HG03159 (cell line): Measurements from ENCODE around the gene ULK4.
"Not testable (repeated sequence)": the region's sequence is repeated elsewhere in the genome, so short reads cannot be mapped to it uniquely, and the experiment has no call there.

ENCODE experiments used
- ATAC-seq: cut with Tn5 transposase; IDR thresholded peaks from one replicate; pipeline ENCODE4 v1.9.1; 2021; ENCODE audit warnings: mild to moderate bottlenecking, moderate library complexity; ENCODE audit not compliant: unreplicated experiment

ULK4 gene

DNA sequence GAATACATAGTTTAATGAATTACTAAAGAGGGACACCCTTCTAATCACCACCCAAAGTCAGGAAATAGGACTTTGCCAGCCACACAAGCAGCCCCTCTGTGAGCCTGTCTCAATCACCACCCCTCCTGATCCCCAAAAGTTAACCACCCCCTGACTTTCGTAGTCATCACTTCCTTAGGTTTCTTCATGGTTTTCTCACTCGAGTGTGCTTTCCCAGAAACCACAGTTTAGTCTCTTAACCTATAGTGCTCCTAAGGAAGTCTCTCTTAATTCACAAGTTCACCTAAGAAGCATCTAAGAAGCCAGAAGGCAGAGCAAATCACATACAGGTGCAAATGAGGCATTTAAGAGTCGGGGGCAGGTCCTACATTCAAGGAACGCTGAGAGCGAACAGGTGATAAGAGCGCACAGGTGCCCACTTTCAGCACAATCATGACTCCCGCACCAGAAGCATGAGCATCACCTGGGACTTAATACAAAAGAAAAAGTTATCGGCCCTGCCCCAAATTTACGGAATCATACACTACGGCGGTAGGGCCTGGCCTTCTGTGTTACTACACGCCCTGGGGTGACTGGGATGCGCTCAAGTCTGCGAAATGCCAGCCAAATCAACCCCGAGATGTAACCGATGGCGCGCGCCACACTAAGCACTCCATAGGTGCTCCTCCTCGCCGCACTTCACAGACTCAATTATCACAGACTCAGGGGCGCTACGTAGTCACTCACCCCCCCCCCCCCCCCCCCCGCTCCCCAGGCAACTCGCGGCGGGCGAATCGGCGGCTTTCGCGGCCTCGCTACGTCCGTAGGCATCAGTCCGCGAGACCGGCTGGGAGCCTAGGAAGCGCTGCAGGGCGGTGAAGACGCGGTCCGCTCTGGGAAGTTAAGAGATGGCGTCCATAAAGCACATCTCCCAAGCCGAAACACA is 815 bp downstream of the ULK4 start:
- ATAC-seq = peak; percentile 20

DNA sequence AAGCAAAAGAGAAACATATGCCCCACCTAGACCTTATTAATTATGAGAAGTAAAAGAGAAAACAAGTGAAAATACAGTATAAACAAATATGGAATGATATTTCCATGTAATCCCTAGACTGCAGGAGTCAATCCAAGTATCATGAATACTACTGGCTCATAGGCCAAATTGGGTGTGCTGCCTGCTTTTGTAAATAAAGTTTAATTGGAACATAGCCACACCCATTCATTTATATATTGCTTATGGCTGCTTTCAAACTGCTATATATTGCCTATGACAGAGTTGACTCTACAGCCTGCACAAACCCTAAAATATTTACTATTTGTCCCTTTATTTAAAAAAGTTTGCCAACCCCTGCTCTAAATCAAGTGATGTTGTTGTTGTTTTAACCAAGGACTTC is 5.3 kb downstream of the ULK4 start:
- no peak for ATAC-seq

DNA sequence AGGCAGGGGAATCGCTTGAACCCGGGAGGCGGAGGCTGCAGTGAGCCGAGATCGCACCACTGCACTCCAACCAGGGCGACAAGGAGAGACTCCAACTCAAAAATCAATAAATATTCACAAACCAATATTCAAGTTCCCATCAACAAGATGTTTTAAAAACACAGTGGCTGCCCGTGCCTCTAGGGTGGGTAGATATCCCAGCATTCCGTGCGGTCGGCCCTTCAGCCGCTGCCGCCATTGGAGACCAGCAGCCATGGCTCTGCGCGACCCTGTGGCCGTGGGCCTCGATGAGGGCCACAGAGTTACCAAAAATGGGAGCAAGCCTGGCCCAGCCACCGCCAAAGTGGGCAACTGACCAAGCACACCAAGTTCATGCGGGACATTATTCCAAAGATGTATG is 6.7 kb downstream of the ULK4 start:
- ATAC-seq = no peak

DNA sequence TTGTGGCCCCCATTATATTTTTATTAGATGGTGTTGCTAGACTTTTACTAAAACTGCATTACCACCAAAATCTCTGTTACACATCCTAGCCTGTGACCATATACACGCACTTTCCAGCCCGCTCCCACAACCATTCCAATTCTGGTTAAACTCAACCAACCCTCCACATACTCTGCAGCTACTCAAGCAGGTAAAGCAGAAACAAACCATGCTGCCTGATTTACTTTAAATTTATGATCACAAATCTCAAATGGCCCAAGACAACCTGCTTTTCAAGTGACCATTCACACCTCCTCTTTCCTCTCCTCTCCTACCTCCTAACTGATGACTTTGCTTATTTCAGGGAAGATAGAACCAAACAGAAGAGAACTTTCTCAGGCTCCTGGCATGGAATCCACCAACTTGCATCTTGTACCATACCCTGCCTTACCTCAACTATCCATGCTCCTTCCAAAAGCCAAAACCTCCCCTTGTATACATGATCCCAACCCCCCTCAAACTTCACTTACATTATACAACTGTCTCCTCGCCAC is 18.5 kb downstream of the ULK4 start:
- ATAC-seq = no peak

DNA sequence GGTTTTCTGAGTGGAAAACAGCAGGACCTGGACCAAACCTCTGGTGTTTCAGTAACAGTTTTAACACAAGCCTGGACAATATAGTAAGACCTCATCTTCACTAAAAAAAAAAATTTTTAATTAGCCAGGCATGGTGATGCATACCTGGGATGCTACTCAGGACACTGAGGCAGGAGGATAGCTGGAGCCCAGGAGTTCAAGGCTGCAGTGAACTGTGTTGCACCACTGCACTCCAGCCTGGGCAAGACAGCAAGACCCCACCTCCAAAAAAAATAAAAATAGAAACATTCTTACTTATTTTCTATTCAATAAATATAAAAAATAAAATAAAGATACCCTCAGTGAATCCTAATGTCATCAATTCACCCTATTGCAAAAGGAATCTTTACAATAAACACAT is 21.5 kb downstream of the ULK4 start:
- ATAC-seq = no peak

DNA sequence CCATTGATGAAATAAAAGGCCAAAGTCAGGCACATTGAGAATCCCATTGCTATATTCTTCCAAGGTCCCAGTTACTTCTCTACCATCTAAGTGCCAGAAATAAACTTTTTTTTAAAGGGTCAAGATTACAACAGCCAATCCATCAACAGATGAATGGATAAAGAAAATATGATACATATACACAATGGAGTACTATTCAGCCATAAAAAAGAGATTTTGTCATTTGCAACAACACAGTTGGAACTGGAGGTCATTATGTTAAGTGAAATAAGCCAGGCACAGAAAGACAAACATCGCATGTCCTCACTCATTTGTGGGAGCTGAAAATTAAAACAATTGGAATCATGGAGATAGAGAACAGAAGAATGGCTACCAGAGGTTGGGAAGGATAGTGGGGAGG is 25.5 kb downstream of the ULK4 start:
- ATAC-seq = no peak

DNA sequence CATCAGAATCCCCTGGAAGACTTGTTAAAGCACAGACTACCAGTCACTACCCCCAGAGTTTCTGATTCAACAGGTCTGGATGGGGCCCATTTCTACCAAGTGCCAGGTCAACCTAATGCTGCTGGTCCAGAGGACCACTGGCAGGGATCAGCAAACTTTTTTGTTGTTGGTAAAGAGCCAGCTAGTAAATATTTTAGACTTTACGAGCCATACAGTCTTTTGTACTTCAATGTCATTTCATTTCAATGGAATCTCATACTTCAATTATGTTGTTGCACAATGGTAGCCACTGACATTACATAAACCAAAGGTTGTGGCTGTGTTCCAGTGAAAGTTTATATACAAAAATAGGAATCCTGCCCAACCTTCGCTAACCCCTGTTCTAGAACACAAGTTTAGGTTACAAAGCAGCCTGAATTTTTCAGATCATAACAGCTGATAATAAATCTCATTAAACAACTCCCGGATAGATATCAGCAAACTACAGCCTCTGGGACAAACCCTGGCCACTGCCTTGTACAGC is 28.7 kb downstream of the ULK4 start:
- ATAC-seq = no peak

DNA sequence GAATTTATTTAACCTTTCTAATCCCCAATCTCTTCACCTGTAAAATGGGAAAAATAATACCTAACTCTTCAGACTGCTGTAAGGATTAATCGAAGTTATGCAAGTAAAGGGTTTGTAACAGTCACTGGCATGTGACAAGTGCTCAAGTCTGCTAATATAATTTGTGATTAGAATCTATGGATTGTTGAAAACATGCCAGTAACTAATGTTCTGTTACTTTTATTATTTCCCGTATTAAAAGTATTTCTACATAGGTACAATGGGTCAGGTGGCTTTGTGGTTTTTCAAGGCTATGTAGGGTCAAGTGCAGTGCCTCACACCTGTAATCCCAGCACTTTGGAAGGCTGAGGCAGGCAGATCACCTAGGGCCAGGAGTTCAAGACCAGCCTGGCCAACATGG is 29.4 kb downstream of the ULK4 start:
- no peak for ATAC-seq

DNA sequence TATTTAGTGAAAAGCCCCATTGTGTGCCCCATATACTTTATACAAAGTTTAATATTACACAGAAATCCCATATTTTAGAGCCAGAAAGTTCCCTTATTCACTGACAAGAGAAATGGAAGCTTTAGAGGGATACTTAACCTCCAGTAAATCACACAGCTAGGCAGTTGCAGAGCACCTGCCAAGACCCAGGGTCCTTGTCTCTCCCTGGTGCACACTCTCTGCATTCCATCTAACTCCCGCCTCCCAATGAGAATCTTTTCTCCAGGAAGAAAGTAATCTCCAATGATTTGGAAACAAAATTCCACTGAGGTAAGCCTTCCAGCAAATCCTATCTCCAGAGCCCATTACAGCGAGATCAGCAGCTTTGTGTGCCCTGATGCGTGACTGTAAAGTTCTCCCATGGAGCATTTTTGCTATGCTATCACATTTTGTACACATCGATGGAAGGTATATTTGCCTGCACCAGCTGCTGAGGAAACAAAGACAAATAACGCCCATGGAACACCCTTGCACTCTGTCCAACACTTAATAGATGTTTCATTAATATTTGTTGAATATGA is 41.4 kb downstream of the ULK4 start:
- ATAC-seq = no peak

DNA sequence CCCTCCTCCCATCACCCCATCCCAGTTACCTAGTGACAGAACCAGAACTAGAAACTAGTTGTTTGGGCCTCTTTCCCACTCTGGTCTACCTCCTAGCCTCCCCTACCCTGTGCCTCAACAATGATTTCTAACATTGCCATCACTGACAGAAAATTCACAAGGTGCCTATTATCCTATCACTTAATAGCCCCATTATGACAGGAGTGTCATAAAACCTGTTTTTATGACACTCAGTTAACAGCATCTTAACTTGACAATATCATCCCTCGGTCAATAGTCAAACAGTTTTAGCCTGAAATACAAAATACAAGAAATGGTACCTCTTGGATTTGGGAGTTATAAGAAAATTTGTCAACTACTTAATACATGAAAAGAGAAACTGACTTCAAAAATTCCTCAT is 46.5 kb downstream of the ULK4 start:
- no peak for ATAC-seq

DNA sequence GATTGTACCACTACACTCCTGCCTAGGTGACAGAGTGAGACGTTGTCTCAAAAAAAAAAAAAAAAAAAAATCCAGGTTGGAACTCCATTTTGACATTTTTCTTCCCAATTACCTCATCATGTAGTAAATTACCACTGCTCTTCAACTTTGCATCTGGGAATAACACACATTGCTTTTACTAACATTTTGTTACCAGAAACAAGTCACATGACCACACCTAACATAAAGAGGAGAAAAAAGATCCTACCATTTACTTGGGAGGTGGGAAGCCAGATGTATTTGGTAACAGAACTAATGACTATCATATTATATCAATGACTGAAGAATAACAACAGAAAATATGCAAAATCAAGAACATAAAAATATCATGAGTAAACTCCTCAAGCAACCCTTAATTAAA is 49.6 kb downstream of the ULK4 start:
- ATAC-seq = no peak

DNA sequence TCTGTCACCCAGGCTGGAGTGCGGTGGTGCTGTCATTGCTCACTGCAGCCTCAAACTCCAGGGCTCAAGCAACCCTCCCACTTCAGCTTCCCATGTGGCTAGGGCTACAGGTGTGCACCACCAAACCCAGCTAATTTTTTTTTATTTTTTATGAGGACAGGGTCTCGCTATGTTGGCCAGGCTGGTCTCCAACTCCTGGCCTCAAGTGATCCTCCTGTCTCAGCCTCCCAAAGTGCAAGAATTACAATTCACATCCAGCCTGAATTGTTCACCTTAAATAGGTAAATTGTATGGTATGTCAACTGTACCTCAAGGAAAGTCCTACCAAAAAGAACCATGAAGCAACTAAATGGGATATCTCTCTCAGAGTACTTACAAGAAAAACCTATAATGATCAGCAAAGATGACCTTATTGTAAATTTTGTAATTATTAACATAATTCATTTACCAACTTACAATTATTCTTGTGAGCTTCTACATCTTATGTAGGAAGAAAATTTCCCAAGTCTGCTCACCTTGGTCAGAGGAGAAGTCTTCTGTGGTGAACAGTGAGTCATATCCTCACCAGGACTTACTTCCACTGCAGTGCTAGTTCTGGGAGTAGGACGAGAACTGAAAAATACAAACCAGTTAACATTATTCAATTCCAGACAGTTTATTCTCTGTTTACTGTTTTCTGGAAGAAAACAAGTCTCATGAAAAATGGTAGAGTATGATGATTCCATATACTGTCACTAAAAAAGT is 54.4 kb downstream of the ULK4 start:
- ATAC-seq = no peak

DNA sequence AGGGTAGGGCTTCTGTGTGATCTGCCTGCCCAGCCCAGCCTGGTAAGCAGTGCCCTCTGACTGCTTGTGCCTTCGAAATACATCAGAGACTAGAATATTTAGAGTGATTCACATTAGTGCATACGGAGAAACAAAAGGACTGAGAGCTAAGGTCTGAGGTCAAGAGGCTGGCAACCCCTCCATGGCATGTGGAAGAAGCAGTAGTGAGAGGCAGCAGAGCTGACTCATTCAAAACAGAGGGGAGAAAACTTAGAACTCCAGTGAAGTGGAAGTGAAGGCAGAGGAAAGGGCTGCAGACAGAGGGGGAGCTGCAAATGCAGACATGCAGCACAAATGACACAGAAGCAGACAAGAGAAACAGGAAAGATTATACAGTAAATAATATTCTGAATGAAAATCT is 61.6 kb downstream of the ULK4 start:
- ATAC-seq = no peak

DNA sequence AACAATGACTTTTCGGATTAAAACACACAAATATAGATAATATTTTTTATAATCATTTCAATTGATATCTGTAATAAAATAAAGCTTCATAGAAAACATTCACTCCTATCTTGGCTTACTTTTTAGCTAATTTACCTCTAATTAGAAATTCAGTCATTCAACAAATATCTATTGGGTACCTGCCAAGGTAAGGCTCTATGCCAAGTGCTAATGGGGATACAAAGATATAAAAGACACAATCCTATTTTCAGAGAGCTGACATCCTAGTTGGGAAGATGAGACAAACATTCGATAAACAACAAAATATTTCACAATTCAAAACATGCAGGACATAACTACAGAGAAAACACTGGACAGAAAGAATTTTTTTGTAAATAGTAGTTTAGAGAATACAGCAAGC is 63.3 kb downstream of the ULK4 start:
- ATAC-seq = no peak

DNA sequence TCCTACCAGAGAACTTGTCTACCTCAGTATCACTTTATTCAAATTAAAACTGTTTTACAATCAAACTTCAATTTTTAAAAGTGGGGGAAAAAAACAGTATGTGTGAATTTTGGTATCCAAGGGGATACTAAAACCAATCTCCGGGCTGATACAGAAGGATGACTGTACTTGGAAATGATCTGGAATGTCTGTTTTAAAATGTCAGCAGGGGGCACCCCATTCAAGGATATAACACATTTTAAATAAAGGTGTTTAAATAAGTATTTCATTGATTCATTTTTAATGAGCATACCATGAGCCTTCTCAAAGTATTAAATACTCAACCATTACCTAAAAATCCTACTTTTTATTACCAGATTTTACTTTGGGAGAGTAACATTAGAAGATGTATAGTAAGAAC is 67.9 kb downstream of the ULK4 start:
- ATAC-seq = no peak

DNA sequence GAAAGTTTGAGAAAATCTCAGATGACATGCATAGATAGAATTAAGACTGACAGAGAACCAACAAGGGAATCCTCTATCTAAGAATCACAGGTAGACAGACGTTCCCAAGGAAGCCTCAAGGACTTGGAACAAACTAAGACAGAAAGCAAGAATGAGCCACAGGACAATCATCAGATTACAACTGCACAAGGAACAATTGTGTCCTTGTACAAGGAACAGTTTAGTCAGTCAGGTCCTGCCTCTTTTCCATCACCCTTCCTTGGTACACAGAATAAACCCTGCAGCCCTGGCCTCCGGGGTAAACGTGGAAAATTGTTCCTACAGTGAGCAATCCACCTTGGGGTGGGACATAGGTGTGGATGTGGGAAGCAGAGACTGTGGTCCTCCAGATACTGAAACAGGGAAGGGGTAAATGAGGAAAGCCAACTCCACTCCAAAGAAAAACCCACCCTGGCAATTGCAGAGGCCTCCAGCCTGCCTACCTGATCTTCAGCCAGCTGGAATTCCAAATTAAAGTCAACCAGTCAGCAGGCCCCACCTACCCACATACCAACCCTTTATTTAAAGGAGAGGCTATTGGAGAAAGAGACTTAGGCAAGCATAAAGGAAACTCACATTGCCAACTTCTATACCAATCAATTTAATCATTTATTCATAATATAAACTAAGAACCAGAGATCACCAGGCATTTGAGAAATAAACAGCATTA is 73.4 kb downstream of the ULK4 start:
- ATAC-seq = no peak

DNA sequence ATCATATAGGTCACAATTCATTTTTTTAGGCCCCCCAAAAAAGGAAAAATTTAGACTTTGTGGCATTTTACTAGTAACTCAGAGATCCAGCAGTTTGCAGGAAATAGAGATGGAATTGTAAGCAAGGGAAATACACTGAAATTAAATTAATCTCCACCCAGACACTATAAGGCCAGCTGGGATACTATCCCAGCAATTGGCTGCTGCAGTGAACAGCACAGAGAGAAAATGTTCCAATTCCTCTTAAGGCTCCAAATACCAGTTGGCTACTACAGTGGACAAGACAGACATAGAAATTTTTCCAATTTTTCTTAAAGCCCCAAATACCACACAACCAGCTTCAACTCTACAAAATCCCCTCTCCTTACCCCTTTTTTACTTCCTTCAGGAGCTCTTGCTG is 78.9 kb downstream of the ULK4 start:
- no peak for ATAC-seq

DNA sequence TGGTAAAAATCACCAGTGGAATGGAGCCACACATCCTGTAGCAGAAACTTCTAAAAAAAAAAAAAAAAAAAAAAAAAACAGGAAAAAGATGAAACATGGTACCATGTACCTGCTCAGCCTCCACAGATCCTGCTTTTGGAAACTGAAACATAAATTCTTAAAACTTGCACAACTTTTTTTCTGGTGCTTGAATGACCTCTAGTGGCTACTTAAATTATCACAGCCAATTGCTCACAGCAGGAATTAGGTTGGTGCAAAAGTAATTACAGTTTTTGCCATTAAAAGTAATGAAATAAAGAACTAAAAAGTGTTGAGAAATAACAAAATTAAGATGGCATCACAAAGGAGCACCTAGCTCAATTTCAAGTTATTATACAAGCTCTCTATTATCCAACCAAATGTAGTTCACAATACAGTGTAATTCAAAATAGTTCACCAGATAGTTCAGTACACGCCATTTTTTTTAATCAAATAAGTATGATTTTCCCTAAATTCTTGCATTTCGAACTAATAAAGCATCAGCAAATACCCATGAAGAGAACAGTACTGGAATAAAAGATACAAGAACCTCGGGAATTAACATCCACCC is 80.6 kb downstream of the ULK4 start:
- no peak for ATAC-seq

DNA sequence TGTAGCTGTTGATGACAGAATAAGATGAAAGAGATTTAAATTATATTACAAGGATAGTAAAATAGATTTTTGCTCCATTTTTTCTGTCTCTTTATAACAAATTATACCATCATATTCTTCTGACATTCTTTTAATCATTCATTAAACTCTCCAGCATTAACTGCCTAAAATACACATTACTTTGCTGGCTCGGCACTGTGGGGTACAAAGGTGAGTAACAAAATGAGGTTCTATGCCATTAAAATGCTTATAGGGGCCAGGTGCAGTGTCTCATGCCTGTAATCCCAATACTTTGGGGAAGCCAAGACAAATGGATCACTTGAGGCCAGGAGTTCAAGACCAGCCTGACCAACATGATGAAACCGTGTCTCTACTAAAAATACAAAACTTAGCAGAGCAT is 81.5 kb downstream of the ULK4 start:
- ATAC-seq = no peak

DNA sequence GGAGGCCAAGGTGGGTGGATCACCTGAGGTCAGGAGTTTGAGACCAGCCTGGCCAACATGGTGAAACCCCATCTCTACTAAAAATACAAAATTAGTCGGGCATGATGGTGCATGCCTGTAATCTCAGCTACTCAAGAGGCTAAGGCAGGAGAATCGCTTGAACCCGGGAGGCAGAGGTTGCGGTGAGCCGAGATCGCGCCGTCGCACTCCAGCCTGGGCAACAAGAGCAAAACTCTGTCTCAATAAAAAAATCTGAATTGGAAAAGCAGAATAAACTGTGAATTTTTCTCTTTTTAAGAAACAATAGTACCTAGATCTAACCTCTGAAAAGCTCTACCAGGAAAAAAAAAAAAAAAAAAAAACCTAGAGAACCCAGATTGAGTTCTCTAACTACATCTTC is 84.2 kb downstream of the ULK4 start:
- not testable (repeated sequence) for ATAC-seq
